ENCODE data around the gene ABL1.

Gene ABL1

GRCh38 chr9:130895481-130896232, 60.6 kb downstream of the ABL1 start:
- TF ChIP-seq EZH2 (IDR thresholded peaks at IDR 0.05; ENCODE audit: borderline replicate concordance, low read depth, low read length, severe bottlenecking) (no peak), CTCF (IDR thresholded peaks at IDR 0.05; ENCODE audit: borderline replicate concordance, extremely low read depth, low read length, poor library complexity, severe bottlenecking) (no peak)
- no peak overlapping the region for H3K4me2 ChIP-seq (ENCODE audit: insufficient read depth, low read length)
- no peaks in the 10 kb centered on the region for H3K9me3 ChIP-seq (ENCODE audit: insufficient read depth, low read length, severe bottlenecking)
- no peak overlapping the region for H3K27ac ChIP-seq (ENCODE audit: low read length)
- 0 out of 3 replicates have a peak, but pooled peaks have one; percentile 5 for ATAC-seq (ENCODE audit: insufficient read depth, low read depth)
- H3K9ac ChIP-seq (ENCODE audit: low read depth, low read length) = no peak overlapping the region
- H3K4me3 ChIP-seq (ENCODE audit: low read depth in 1 of 2, low read length in 2 of 2) = no peak overlapping the region
- no peaks in the 10 kb centered on the region for H3K79me2 ChIP-seq (ENCODE audit: insufficient read depth, low read length)
- H3K27me3 ChIP-seq (ENCODE audit: insufficient read depth, low read length, poor library complexity) = no peaks in the 10 kb centered on the region
- H4K20me1 ChIP-seq (ENCODE audit: insufficient read depth, low read length) = peaks cover 9% of the 10 kb centered on the region
- H3K4me1 ChIP-seq (ENCODE audit: insufficient read depth, low read length) = no peaks in the 10 kb centered on the region
- no peak for DNase-seq
- H3K36me3 ChIP-seq (ENCODE audit: insufficient read depth, low read length) = peaks cover 18% of the 10 kb centered on the region
- no peak overlapping the region for H2AFZ ChIP-seq (ENCODE audit: low read depth, low read length)

GRCh38 chr9:130896233-130897014, 61.4 kb downstream of the ABL1 start, which contains the start of gene QRFP:
Gene QRFP (minus strand): TSS chr9:130896812. CDS start chr9:130893838, 2,974 bp downstream.
- DNase-seq (no peak), ATAC-seq (ENCODE audit: insufficient read depth, low read depth) (0 out of 3 replicates have a peak, but pooled peaks have one; percentile 20)

GRCh38 chr9:130897105-130897751, 62.2 kb downstream of the ABL1 start:
- Histone ChIP-seq H2AFZ (ENCODE audit: low read depth, low read length) (no peak overlapping the region), H4K20me1 (ENCODE audit: insufficient read depth, low read length) (peaks cover 9% of the 10 kb centered on the region), H3K79me2 (ENCODE audit: insufficient read depth, low read length) (no peaks in the 10 kb centered on the region), H3K27me3 (ENCODE audit: insufficient read depth, low read length, poor library complexity) (no peaks in the 10 kb centered on the region), H3K9me3 (ENCODE audit: insufficient read depth, low read length, severe bottlenecking) (no peaks in the 10 kb centered on the region), H3K27ac (ENCODE audit: low read length) (no peak overlapping the region), H3K4me1 (ENCODE audit: insufficient read depth, low read length) (no peaks in the 10 kb centered on the region), H3K36me3 (ENCODE audit: insufficient read depth, low read length) (peaks cover 11% of the 10 kb centered on the region), H3K9ac (ENCODE audit: low read depth, low read length) (no peak overlapping the region), H3K4me3 (ENCODE audit: low read depth in 1 of 2, low read length in 2 of 2) (no peak overlapping the region), H3K4me2 (ENCODE audit: insufficient read depth, low read length) (no peak overlapping the region)
- DNase-seq = no peak
- no peak for ATAC-seq (ENCODE audit: insufficient read depth, low read depth)
- TF ChIP-seq CTCF (IDR thresholded peaks at IDR 0.05; ENCODE audit: borderline replicate concordance, extremely low read depth, low read length, poor library complexity, severe bottlenecking) (no peak), EZH2 (IDR thresholded peaks at IDR 0.05; ENCODE audit: borderline replicate concordance, low read depth, low read length, severe bottlenecking) (no peak)

More at GRCh38 chr9:130896233-130897014, 61.4 kb downstream of the ABL1 start, which contains the start of gene QRFP:
- TF ChIP-seq EZH2 (IDR thresholded peaks at IDR 0.05; ENCODE audit: borderline replicate concordance, low read depth, low read length, severe bottlenecking) (no peak), CTCF (IDR thresholded peaks at IDR 0.05; ENCODE audit: borderline replicate concordance, extremely low read depth, low read length, poor library complexity, severe bottlenecking) (no peak)
- Histone ChIP-seq H3K27me3 (ENCODE audit: insufficient read depth, low read length, poor library complexity) (no peaks in the 10 kb centered on the region), H3K4me1 (ENCODE audit: insufficient read depth, low read length) (no peaks in the 10 kb centered on the region), H3K9ac (ENCODE audit: low read depth, low read length) (no peak within 1 kb of the TSS), H3K9me3 (ENCODE audit: insufficient read depth, low read length, severe bottlenecking) (no peaks in the 10 kb centered on the region), H3K4me3 (ENCODE audit: low read depth in 1 of 2, low read length in 2 of 2) (no peak within 1 kb of the TSS), H3K27ac (ENCODE audit: low read length) (no peak within 1 kb of the TSS), H2AFZ (ENCODE audit: low read depth, low read length) (no peak within 1 kb of the TSS), H3K79me2 (ENCODE audit: insufficient read depth, low read length) (no peaks in the 10 kb centered on the region), H3K4me2 (ENCODE audit: insufficient read depth, low read length) (no peak within 1 kb of the TSS), H4K20me1 (ENCODE audit: insufficient read depth, low read length) (peaks cover 9% of the 10 kb centered on the region), H3K36me3 (ENCODE audit: insufficient read depth, low read length) (peaks cover 16% of the 10 kb centered on the region)
